H1 (cell line): Measurements from ENCODE around the gene HACE1. TPM values are rescaled to one million over a fixed set of nuclear protein-coding genes. Genes with fewer than 3 reads are reported as not detected.
"Not testable (repeated sequence)": the region's sequence is repeated elsewhere in the genome, so short reads cannot be mapped to it uniquely, and the experiment has no call there.

Experiments
- CTCF ChIA-PET: fragments of 300-600 bp; sonication (Branson Sonifier 250); formaldehyde crosslinking; loops from one replicate; lab custom pipeline; 2021; ENCODE audit not compliant: partially characterized antibody; lab: Charles Lee
- POLR2A ChIA-PET: fragments of 300-600 bp; sonication (Branson Sonifier 250); formaldehyde crosslinking; loops from one replicate; lab custom pipeline; 2021; ENCODE audit warnings: inconsistent platforms; ENCODE audit not compliant: partially characterized antibody; lab: Charles Lee
- DNase-seq, 2 experiments: peaks; one replicate each; pipeline versions ENCODE4 v3.0.0 to v3.0.0-alpha.2; 2010 to 2022; ENCODE audit warnings: low spot score in 2 of 2, low read depth in 1 of 2, mixed read lengths in 1 of 2
- FAIRE-seq: peaks from 2 replicates; lab custom pipeline; 2011; peaks lifted over from hg19 to GRCh38; lab: Jason Lieb, UNC
- H2AFZ ChIP-seq: 2 replicates; pipeline ENCODE4 v1.8.1; 2012; ENCODE audit warnings: low read length, inconsistent platforms
- H2AK5ac ChIP-seq: 2 replicates; pipeline ENCODE4 v1.6.1; 2013; ENCODE audit warnings: low read depth, low read length
- H2BK120ac ChIP-seq: replicated peaks from 2 replicates; pipeline ENCODE3; 2013; ENCODE audit warnings: low read depth, low read length, inconsistent platforms
- H2BK12ac ChIP-seq: 2 replicates; pipeline ENCODE4 v1.6.1; 2013; ENCODE audit warnings: low read depth, low read length
- H2BK15ac ChIP-seq: 2 replicates; pipeline ENCODE4 v1.6.1; 2013; ENCODE audit warnings: low read length
- H2BK20ac ChIP-seq: 2 replicates; pipeline ENCODE4 v1.6.1; 2013; ENCODE audit warnings: low read length
- H2BK5ac ChIP-seq: 2 replicates; pipeline ENCODE4 v1.6.1; 2013; ENCODE audit warnings: low read depth, low read length
- H3K14ac ChIP-seq: 2 replicates; pipeline ENCODE4 v1.6.1; 2013; ENCODE audit warnings: inconsistent platforms; ENCODE audit not compliant: insufficient read length
- H3K18ac ChIP-seq: 2 replicates; pipeline ENCODE4 v1.6.1; 2013; ENCODE audit warnings: low read length; ENCODE audit errors: extremely low read depth
- H3K23ac ChIP-seq: 2 replicates; pipeline ENCODE4 v1.6.1; 2013; ENCODE audit warnings: inconsistent platforms; ENCODE audit not compliant: insufficient read length
- H3K23me2 ChIP-seq: 2 replicates; pipeline ENCODE4 v1.6.1; 2013; ENCODE audit warnings: low read depth, low read length
- H3K27ac ChIP-seq: 2 replicates; pipeline ENCODE4 v1.6.1; 2011; ENCODE audit warnings: low read depth, low read length, inconsistent platforms
- H3K27me3 ChIP-seq, 4 experiments: replicated peaks in 1 of 4; 1 replicate in 1 of 4; 2 replicates in 3 of 4; pipeline versions ENCODE4 v1.6.1 to v1.8.1; 2011 to 2013; ENCODE audit warnings: low read length in 3 of 4, mild to moderate bottlenecking in 3 of 4, inconsistent platforms in 2 of 4, mixed read lengths in 2 of 4, moderate library complexity in 1 of 4; ENCODE audit not compliant: control insufficient read depth in 3 of 4, insufficient read depth in 3 of 4; ENCODE audit errors: extremely low read depth in 1 of 4
- H3K36me3 ChIP-seq, 4 experiments: 2 replicates each; pipeline versions ENCODE4 v1.6.1 to v1.8.1; 2011 to 2013; ENCODE audit warnings: mild to moderate bottlenecking in 4 of 4, low read length in 3 of 4, moderate library complexity in 2 of 4, control low read depth in 1 of 4, inconsistent platforms in 1 of 4; ENCODE audit not compliant: insufficient read depth in 4 of 4, control insufficient read depth in 2 of 4
- H3K4ac ChIP-seq: replicated peaks from 2 replicates; pipeline ENCODE3; 2013; ENCODE audit warnings: low read length, low read depth, mixed read lengths, inconsistent platforms; ENCODE audit not compliant: insufficient read length
- H3K4me1 ChIP-seq, 4 experiments: replicated peaks in 1 of 4; 1 replicate in 1 of 4; 2 replicates in 3 of 4; pipeline versions ENCODE4 v1.6.1 to v1.8.1; 2011 to 2013; ENCODE audit warnings: low read length in 3 of 4, inconsistent platforms in 2 of 4, mixed read lengths in 1 of 4; ENCODE audit not compliant: insufficient read depth in 4 of 4, control insufficient read depth in 3 of 4
- H3K4me2 ChIP-seq, 2 experiments: 2 replicates each; pipeline versions ENCODE4 v1.6.1 to v1.8.1; 2011 to 2013; ENCODE audit warnings: low read depth in 2 of 2, low read length in 2 of 2, control low read depth in 1 of 2, inconsistent platforms in 1 of 2, mild to moderate bottlenecking in 1 of 2; ENCODE audit not compliant: insufficient read depth in 1 of 2
- H3K4me3 ChIP-seq, 4 experiments: fragments of 200-600, 300-600 bp in 1 of 4; sonication (generic), shearing (Covaris generic), sonication (Bioruptor Twin) in 1 of 4; 2 replicates each; pipeline versions ENCODE4 v1.5.1 to v1.8.1; 2011 to 2016; ENCODE audit warnings: low read length in 4 of 4, low read depth in 3 of 4, control low read depth in 2 of 4, inconsistent platforms in 2 of 4, mild to moderate bottlenecking in 2 of 4, mixed read lengths in 1 of 4, moderate library complexity in 1 of 4; ENCODE audit not compliant: insufficient read depth in 2 of 4; ENCODE audit errors: extremely low read depth in 1 of 4
- H3K56ac ChIP-seq: replicated peaks from 2 replicates; pipeline ENCODE3; 2013; ENCODE audit warnings: low read depth, mild to moderate bottlenecking, mixed read lengths, low read length, inconsistent platforms; ENCODE audit not compliant: insufficient read length
- H3K79me1 ChIP-seq: 2 replicates; pipeline ENCODE4 v1.6.1; 2013; ENCODE audit warnings: low read depth, low read length, control low read depth
- H3K79me2 ChIP-seq, 2 experiments: 2 replicates each; pipeline versions ENCODE4 v1.6.1 to v1.8.1; 2012 to 2013; ENCODE audit warnings: low read length in 2 of 2, mild to moderate bottlenecking in 2 of 2, inconsistent platforms in 1 of 2; ENCODE audit not compliant: insufficient read depth in 2 of 2, control insufficient read depth in 1 of 2
- H3K9ac ChIP-seq, 4 experiments: replicated peaks in 1 of 4; 1 replicate in 1 of 4; 2 replicates in 3 of 4; pipeline versions ENCODE4 v1.6.1 to v1.8.1; 2011 to 2013; ENCODE audit warnings: low read depth in 3 of 4, low read length in 3 of 4, control low read depth in 2 of 4, mild to moderate bottlenecking in 2 of 4, moderate library complexity in 2 of 4, inconsistent platforms in 1 of 4; ENCODE audit errors: extremely low read depth in 1 of 4
- H3K9me3 ChIP-seq, 2 experiments: 2 replicates each; pipeline versions ENCODE4 v1.6.1 to v1.8.1; 2012 to 2013; ENCODE audit warnings: mild to moderate bottlenecking in 2 of 2, moderate library complexity in 2 of 2, control low read depth in 1 of 2, inconsistent platforms in 1 of 2, low read depth in 1 of 2, low read length in 1 of 2, mixed read lengths in 1 of 2; ENCODE audit not compliant: insufficient read depth in 2 of 2
- H4K20me1 ChIP-seq, 2 experiments: replicated peaks in 1 of 2; 2 replicates each; pipeline versions ENCODE3 to v1.8.1; 2011 to 2013; ENCODE audit warnings: inconsistent platforms in 2 of 2, low read length in 2 of 2, mild to moderate bottlenecking in 1 of 2; ENCODE audit not compliant: insufficient read depth in 2 of 2, control insufficient read depth in 1 of 2
- H4K5ac ChIP-seq: 2 replicates; pipeline ENCODE4 v1.6.1; 2013; ENCODE audit warnings: low read length, low read depth, mixed read lengths, inconsistent platforms; ENCODE audit not compliant: insufficient read length
- H4K8ac ChIP-seq: 2 replicates; pipeline ENCODE4 v1.8.0; 2013; ENCODE audit warnings: mild to moderate bottlenecking, moderate library complexity, low read length, inconsistent platforms; ENCODE audit not compliant: insufficient read depth; ENCODE audit errors: extremely low read depth
- H4K91ac ChIP-seq: replicated peaks from 2 replicates; pipeline ENCODE3; 2013; ENCODE audit warnings: low read length, mixed read lengths, inconsistent platforms; ENCODE audit not compliant: insufficient read length
- SUZ12 ChIP-seq: fragments of 200-600 bp; sonication (generic); IDR thresholded peaks from 2 replicates; pipeline ENCODE4 v1.6.1; 2012; ENCODE audit warnings: mild to moderate bottlenecking, inconsistent platforms, low read length, moderate library complexity, mixed read lengths
- WGBS, 2 experiments: shearing (Covaris generic) in 1 of 2; methylation state at CpG; one replicate each; pipeline versions ENCODE4 v1.1.6 to v1.1.7; 2013 to 2015; ENCODE audit warnings: low lambda C conversion rate in 2 of 2, mixed read lengths in 2 of 2, inconsistent platforms in 1 of 2, low coverage in 1 of 2, missing lambda C conversion rate in 1 of 2; ENCODE audit not compliant: insufficient replicate concordance in 2 of 2, insufficient coverage in 1 of 2, insufficient read length in 1 of 2; ENCODE audit errors: extremely low coverage in 1 of 2, missing lambda C conversion rate in 1 of 2; 5-methylcytosine and 5-hydroxymethylcytosine counted together
- polyA plus RNA-seq, 7 experiments: library from polyadenylated mRNA; depleted of rRNA in 3 of 7; stranded (reverse) in 5 of 7; unstranded in 2 of 7; fragments of >200 nt in 5 of 7; fragments of 200-250 nt in 2 of 7; gene quantifications; 1 replicate in 5 of 7; 2 replicates in 1 of 7; 4 replicates in 1 of 7; pipeline versions ENCODE4 v1.2.1 to v1.2.3, GENCODE V29; 2011 to 2013; ENCODE audit warnings: missing spikeins in 2 of 7, mixed read lengths in 2 of 7
- total RNA-seq: library from RNA; stranded (reverse); fragmentation: NEBNext Ultra II Directional; extraction: Animal tissue kit (Norgen Biotek cat#: 25700); gene quantifications from 2 replicates; pipeline ENCODE4 v1.2.1, GENCODE V29; 2021

The HACE1 gene
- total and polyA plus RNA-seq, 2 of the 8 experiments (the other 6 are each of a cell fraction or from before 2014, with no cell fraction given) = 7.1 to 21.3 TPM

GRCh38 chr6:104750449-104750848 is 109.3 kb downstream of the HACE1 start (continued):
- TF ChIP-seq SUZ12 = no peak

GRCh38 chr6:104739124-104739523 is 120.6 kb downstream of the HACE1 start:
- H3K23ac ChIP-seq, H2BK15ac ChIP-seq, H2AK5ac ChIP-seq, H3K18ac ChIP-seq, H3K14ac ChIP-seq, H4K20me1 ChIP-seq, CTCF ChIA-PET, H3K4ac ChIP-seq, H3K23me2 ChIP-seq, H2BK12ac ChIP-seq, H3K9me3 ChIP-seq, H3K4me2 ChIP-seq, H3K4me1 ChIP-seq, H4K91ac ChIP-seq, H3K4me3 ChIP-seq, H3K27me3 ChIP-seq, POLR2A ChIA-PET, H3K79me2 ChIP-seq, H2BK120ac ChIP-seq, H2BK20ac ChIP-seq, H2AFZ ChIP-seq, DNase-seq, H2BK5ac ChIP-seq, FAIRE-seq, H3K36me3 ChIP-seq, H3K56ac ChIP-seq, H3K79me1 ChIP-seq, H3K27ac ChIP-seq, H4K8ac ChIP-seq, H4K5ac ChIP-seq, H3K9ac ChIP-seq: not testable (repeated sequence)
- WGBS, 2 experiments = 86% methylated on average over 3 of the region's 3 CpGs; no CpG with 5 or more reads in 1 of the 2 experiments
